ENCODE results near the gene USH2A.

USH2A gene

DNA sequence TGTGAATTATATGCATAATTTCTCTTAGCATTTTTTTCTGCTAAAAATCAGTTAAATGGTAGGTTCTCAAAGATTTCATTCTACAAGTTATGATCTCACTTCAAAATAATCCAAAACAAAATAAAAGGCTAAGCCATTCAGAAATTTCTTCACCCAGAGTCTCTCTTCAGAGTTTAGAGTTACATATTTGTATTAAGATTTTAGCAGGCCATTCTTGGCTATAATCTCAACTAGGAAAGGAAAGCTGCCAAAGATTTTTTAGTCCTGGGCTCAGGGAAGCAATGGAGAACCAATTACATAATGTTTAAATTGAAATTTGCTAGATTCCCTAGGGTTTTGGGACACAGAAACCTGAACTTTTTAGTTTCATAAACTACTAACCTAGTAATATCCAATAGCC lies 245.0 kb downstream of the USH2A start:
- ChIA-PET POLR2A (no interaction called here), CTCF (interaction anchor here (0.6 kb wide), 1 partner anchor 25 kb away, joined by 3 read pairs; no protein-coding TSS in a partner anchor)
- no peak for TF ChIP-seq NFRKB (IDR thresholded peaks at IDR 0.05)
- no peak for TF ChIP-seq LEF1 (IDR thresholded peaks at IDR 0.05; ENCODE audit: borderline replicate concordance)
- TF ChIP-seq FOXM1 (IDR thresholded peaks at IDR 0.05; ENCODE audit: borderline replicate concordance): no peak
- TF ChIP-seq BHLHE40 (IDR thresholded peaks at IDR 0.05; ENCODE audit: borderline replicate concordance): no peak
- no peak for TF ChIP-seq FOXA1 (IDR thresholded peaks at IDR 0.05)
- TF ChIP-seq ELF4 (IDR thresholded peaks at IDR 0.05): no peak
- no peak for TF ChIP-seq FOXK2 (IDR thresholded peaks at IDR 0.05)
- TF ChIP-seq CTBP1 (IDR thresholded peaks at IDR 0.05; ENCODE audit: borderline replicate concordance): no peak
- no peak for TF ChIP-seq L3MBTL2 (conservative IDR thresholded peaks at IDR 0.05)
- TF ChIP-seq, protein P1, sequence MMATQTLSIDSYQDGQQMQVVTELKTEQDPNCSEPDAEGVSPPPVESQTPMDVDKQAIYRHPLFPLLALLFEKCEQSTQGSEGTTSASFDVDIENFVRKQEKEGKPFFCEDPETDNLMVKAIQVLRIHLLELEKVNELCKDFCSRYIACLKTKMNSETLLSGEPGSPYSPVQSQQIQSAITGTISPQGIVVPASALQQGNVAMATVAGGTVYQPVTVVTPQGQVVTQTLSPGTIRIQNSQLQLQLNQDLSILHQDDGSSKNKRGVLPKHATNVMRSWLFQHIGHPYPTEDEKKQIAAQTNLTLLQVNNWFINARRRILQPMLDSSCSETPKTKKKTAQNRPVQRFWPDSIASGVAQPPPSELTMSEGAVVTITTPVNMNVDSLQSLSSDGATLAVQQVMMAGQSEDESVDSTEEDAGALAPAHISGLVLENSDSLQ (IDR thresholded peaks at IDR 0.05): no peak
- TF ChIP-seq SUZ12 (IDR thresholded peaks at IDR 0.05): no peak
- no peak for TF ChIP-seq SP1 (IDR thresholded peaks at IDR 0.05)
- no peak for TF ChIP-seq ZNF384 (IDR thresholded peaks at IDR 0.05)
- no peak for TF ChIP-seq HDGF (IDR thresholded peaks at IDR 0.05; ENCODE audit: borderline replicate concordance)
- TF ChIP-seq ARNT (IDR thresholded peaks at IDR 0.05): no peak
- TF ChIP-seq TARDBP (IDR thresholded peaks at IDR 0.05): no peak
- no peak for DNase-seq (ENCODE audit: extremely low spot score)

DNA sequence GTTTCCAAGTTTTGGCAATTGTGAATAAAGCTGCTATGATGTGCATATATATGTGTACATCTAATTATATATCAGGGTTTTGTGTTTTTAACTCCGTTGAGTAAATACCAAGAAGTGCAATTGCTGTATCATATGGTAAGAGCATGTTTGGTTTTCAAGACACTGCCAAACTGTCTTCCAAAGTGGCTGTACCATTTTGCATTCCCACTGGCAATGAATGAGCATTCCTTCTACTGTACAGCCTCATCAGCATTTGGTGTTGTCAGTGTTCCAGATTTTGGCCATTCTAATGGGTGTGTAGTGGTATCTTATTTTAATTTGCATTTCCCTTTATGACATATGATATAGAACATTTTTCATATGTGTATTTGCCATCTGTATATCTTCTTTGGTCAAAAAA lies 246.3 kb downstream of the USH2A start:
- no peak for DNase-seq (ENCODE audit: extremely low spot score)
- TF ChIP-seq BHLHE40 (IDR thresholded peaks at IDR 0.05; ENCODE audit: borderline replicate concordance): no peak
- no peak for TF ChIP-seq NFRKB (IDR thresholded peaks at IDR 0.05)
- TF ChIP-seq CTBP1 (IDR thresholded peaks at IDR 0.05; ENCODE audit: borderline replicate concordance): no peak
- no peak for TF ChIP-seq FOXM1 (IDR thresholded peaks at IDR 0.05; ENCODE audit: borderline replicate concordance)
- ChIA-PET POLR2A (no interaction called here), CTCF (no interaction called here)

GRCh38 chr1:216175714-216176113 lies 247.5 kb downstream of the USH2A start:
- ChIA-PET POLR2A (no interaction called here), CTCF (no interaction called here)
- TF ChIP-seq FOXK2 (IDR thresholded peaks at IDR 0.05): no peak
- TF ChIP-seq HDGF (IDR thresholded peaks at IDR 0.05; ENCODE audit: borderline replicate concordance): no peak
- TF ChIP-seq L3MBTL2 (conservative IDR thresholded peaks at IDR 0.05): no peak
- TF ChIP-seq ZNF384 (IDR thresholded peaks at IDR 0.05): no peak
- TF ChIP-seq TARDBP (IDR thresholded peaks at IDR 0.05): no peak
- TF ChIP-seq LEF1 (IDR thresholded peaks at IDR 0.05; ENCODE audit: borderline replicate concordance): no peak
- TF ChIP-seq FOXA1 (IDR thresholded peaks at IDR 0.05): no peak
- no peak for TF ChIP-seq NFRKB (IDR thresholded peaks at IDR 0.05)
- TF ChIP-seq ELF4 (IDR thresholded peaks at IDR 0.05): no peak
- TF ChIP-seq, protein P1 (IDR thresholded peaks at IDR 0.05): no peak
- TF ChIP-seq BHLHE40 (IDR thresholded peaks at IDR 0.05; ENCODE audit: borderline replicate concordance): no peak
- TF ChIP-seq CTBP1 (IDR thresholded peaks at IDR 0.05; ENCODE audit: borderline replicate concordance): no peak
- no peak for TF ChIP-seq ARNT (IDR thresholded peaks at IDR 0.05)
- TF ChIP-seq FOXM1 (IDR thresholded peaks at IDR 0.05; ENCODE audit: borderline replicate concordance): no peak
- DNase-seq (ENCODE audit: extremely low spot score): no peak

GRCh38 chr1:216173376-216173995 lies 249.8 kb downstream of the USH2A start:
- TF ChIP-seq SP1 (IDR thresholded peaks at IDR 0.05) (no peak), FOXM1 (IDR thresholded peaks at IDR 0.05; ENCODE audit: borderline replicate concordance) (no peak), ZNF384 (IDR thresholded peaks at IDR 0.05) (no peak), ELF4 (IDR thresholded peaks at IDR 0.05) (no peak), HDGF (IDR thresholded peaks at IDR 0.05; ENCODE audit: borderline replicate concordance) (no peak), ARNT (IDR thresholded peaks at IDR 0.05) (no peak), SUZ12 (IDR thresholded peaks at IDR 0.05) (no peak), NFRKB (IDR thresholded peaks at IDR 0.05) (no peak)
- ChIA-PET CTCF (interaction anchor here (0.7 to 1.4 kb wide), 2 partner anchors 20 kb away, joined by 3 read pairs; no protein-coding TSS in a partner anchor), POLR2A (interaction anchor here (0.9 kb wide), 1 partner anchor 47 kb away, joined by 3 read pairs; no protein-coding TSS in a partner anchor)
- DNase-seq (ENCODE audit: extremely low spot score): no peak

- DNase-seq (ENCODE audit: extremely low spot score): no peak
- TF ChIP-seq ZNF384 (IDR thresholded peaks at IDR 0.05) (no peak), NFRKB (IDR thresholded peaks at IDR 0.05) (no peak), LEF1 (IDR thresholded peaks at IDR 0.05; ENCODE audit: borderline replicate concordance) (no peak), ELF4 (IDR thresholded peaks at IDR 0.05) (no peak), CTBP1 (IDR thresholded peaks at IDR 0.05; ENCODE audit: borderline replicate concordance) (no peak), HDGF (IDR thresholded peaks at IDR 0.05; ENCODE audit: borderline replicate concordance) (no peak), SP1 (IDR thresholded peaks at IDR 0.05) (no peak), FOXA1 (IDR thresholded peaks at IDR 0.05) (no peak), SUZ12 (IDR thresholded peaks at IDR 0.05) (no peak), TARDBP (IDR thresholded peaks at IDR 0.05) (no peak), L3MBTL2 (conservative IDR thresholded peaks at IDR 0.05) (no peak), ARNT (IDR thresholded peaks at IDR 0.05) (no peak)
- TF ChIP-seq, protein P1 (IDR thresholded peaks at IDR 0.05): no peak
- CTCF ChIA-PET: no interaction called here
- POLR2A ChIA-PET: no interaction called here
Measured at GRCh38 chr1:216169351-216169750, 253.9 kb downstream of the USH2A start.

- POLR2A ChIA-PET: no interaction called here
- CTCF ChIA-PET: no interaction called here
Measured at GRCh38 chr1:216168546-216168945, 254.7 kb downstream of the USH2A start.

More at GRCh38 chr1:216168546-216168945, 254.7 kb downstream of the USH2A start:
- no peak for DNase-seq (ENCODE audit: extremely low spot score)
- TF ChIP-seq HDGF (IDR thresholded peaks at IDR 0.05; ENCODE audit: borderline replicate concordance) (no peak), TARDBP (IDR thresholded peaks at IDR 0.05) (no peak), FOXK2 (IDR thresholded peaks at IDR 0.05) (no peak), CTBP1 (IDR thresholded peaks at IDR 0.05; ENCODE audit: borderline replicate concordance) (no peak), BHLHE40 (IDR thresholded peaks at IDR 0.05; ENCODE audit: borderline replicate concordance) (no peak), LEF1 (IDR thresholded peaks at IDR 0.05; ENCODE audit: borderline replicate concordance) (no peak), NFRKB (IDR thresholded peaks at IDR 0.05) (no peak), FOXM1 (IDR thresholded peaks at IDR 0.05; ENCODE audit: borderline replicate concordance) (no peak), L3MBTL2 (conservative IDR thresholded peaks at IDR 0.05) (no peak), FOXA1 (IDR thresholded peaks at IDR 0.05) (no peak), ARNT (IDR thresholded peaks at IDR 0.05) (no peak), SP1 (IDR thresholded peaks at IDR 0.05) (no peak), SUZ12 (IDR thresholded peaks at IDR 0.05) (no peak)
- TF ChIP-seq, protein P1 (IDR thresholded peaks at IDR 0.05): no peak

Measured in HEK293T (cell line).